GM18508 (cell line): ENCODE data around the gene ATP1B3.
"Not testable (repeated sequence)": the region's sequence is repeated elsewhere in the genome, so short reads cannot be mapped to it uniquely, and the experiment has no call there.

ENCODE experiments used
- ATAC-seq: cut with Tn5 transposase; IDR thresholded peaks from one replicate; pipeline ENCODE4 v1.9.1; 2021; ENCODE audit warnings: moderate number of reproducible peaks; ENCODE audit not compliant: insufficient read depth, unreplicated experiment

The ATP1B3 gene

DNA sequence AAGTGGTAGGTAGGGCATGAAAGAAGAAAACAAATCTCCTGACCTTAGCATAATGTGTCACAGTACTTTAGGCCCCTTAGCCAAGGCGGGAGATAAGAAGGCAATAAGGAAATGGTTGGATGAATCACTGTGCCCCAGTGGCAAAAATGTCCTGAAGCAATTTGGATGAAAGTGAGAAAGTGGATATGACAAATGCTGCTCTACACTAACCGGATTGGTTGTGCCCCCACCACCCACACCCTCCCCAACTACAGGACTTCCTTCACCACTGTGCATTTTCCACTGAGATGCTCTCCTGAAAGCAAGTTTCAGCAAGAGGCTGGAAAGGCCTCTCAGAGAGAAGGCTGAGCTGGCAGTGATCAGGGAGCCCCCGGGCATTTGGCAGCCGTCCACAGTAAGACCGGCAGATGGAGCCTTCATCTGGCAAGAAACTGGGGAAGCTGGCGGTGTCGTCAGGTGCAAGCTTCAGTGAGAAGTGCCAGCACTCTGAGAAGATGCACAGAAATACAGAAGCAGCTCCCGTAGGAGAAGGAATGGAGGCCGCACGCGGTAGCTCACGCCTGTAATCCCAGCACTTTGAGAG is 63.8 kb downstream of the ATP1B3 start:
- no peak for ATAC-seq

DNA sequence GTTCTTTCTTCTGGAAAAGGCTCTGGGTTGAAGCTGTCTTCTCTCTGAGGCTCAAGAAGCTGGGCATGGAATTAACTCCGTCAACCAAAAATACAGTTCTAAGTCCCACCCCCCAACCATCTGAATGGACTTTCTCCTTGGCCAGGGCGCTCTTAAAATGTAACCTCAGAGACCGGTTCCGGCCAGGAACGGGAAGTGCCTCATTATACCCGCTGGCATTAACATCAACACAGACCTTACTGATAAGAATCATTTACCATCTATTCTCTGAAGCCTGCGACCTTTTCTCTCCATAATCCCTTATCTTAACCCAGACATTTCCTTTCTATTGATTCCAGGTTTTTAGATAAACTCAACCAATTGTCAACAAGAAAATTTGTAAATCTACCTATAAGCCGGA is 64.7 kb downstream of the ATP1B3 start:
- ATAC-seq, result no peak

DNA sequence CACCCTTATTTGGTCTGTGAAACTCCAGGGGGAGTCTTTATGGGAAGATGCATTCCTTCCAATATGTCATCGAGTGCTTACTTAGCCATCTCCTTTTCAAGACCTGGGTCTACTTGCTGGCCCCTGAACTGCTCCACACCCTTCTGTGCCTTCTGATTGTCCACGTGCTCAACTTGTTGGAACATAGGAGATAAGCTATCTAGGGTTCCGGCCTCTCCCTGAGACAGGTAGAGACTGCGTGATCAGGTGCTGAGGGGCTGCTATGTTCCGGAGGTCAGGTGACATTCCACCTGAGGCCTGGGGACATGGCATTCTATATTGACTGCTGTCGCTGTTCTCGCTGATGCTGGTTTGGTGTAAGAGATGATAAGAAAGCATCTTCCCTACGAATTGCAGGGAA is 65.6 kb downstream of the ATP1B3 start:
- ATAC-seq, result no peak

DNA sequence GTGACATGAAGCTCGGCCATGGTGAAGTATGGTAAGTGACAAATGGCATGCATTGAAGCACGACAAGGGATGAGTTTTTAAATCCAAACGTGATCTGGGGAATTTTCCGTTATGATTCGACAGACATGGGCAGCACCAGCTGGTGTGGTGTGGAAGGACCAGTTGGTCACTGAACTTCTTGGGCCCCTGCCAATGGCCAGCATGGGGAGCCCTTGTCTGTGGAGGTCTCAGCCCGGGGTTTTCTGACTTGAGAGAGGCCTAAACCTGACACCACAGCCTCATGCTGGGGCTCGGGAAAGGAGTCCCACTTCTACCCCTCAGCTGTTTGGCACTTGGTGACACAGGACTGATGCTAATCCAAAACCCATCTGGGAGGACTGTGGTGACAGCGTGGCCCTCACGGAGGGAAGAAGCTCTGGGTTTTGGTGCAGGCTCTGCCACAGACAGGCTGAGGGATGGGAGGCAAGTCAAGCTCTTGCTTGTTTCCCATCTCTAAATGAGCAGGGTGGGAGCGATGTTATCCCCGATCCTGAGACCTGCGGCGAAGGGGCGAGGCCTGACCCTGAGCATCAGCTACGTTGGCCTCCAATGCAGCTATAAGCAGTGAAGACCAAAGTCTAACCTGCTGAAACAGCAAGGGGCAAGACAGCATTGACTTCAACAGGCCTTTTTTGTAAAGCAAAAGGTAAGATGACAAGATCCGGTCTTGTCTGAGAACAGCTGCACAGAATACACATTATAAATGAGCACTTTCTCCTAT is 69.5 kb downstream of the ATP1B3 start:
- no peak for ATAC-seq

DNA sequence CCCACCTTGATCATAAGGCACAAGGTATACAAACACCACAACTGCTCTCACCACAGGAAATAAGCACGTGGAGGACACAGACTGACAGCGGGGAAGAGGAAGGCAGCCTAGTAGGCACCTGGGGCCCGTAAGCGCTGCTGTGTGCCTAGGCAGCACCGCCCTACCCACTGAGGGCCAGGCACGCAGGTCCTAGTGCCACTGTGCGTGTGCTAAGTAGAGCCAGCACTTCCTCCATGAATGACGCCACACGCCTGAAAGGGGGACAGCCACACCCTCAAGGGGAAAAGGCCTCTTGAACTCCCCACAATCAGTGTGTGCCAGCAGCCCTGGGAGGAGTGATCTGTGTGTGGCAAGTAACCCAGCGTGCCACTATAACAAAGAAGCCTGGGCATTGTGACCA is 73.0 kb downstream of the ATP1B3 start:
- no peak for ATAC-seq

DNA sequence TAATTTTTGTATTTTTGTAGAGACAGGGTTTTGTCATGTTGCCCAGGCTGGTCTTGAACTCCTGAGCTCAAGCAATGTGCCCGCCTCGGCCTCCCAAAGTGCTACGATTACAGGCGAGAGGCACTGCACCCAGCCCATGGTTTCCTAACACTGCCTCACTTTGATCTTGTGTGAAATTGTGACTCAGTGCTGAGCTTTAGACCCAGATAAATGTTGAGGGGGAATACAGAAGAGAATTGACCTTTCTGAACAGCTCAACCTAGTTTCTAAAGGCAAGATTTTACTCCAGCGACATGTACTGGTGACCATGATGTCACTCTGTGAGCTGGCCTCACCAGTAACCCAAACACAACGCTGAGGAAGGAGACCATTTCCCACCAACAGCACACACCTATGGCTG is 73.5 kb downstream of the ATP1B3 start:
- ATAC-seq, result no peak

DNA sequence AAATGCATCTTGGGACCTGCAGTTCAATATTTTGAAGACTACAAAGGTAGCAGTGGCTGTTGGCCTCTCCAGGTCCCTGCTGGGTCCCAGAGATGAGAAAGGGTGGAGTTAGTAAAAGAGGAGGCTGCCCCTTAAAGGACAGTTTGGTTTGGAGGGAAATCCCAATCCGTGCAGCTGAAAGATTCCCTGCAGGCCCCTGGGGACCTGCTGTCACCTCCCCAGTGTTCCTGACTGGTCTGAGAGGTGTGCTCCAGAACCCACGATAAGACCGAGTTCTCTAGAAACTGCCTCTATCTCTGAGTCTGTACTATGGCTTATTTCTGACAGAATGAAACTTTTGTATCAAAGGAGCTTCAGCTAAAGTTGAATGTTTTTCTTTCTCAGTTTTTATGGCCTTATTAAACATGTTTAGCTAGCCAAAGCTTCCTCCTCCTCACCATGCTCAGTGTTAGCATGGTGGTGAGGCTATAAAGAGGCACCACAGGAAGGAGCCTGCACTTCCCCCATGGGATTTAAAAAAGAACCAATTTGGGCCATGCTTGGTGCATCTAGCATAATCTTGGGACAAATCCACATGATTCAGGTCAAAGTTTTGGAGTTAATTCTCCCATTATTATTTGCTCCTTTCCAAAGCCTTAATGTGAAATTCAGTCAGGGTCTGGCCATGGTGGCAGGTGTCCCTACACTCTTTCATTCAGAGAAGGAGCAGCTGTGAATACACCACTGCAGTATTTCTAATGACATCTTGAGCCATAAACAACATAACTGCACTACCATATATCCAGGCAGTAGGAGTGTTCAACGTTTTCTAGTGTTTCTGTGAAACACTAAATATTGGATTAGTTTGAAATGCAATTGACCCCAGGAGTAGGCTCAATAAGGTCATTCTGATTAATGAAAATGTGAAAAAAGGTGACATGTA is 74.4 kb downstream of the ATP1B3 start:
- ATAC-seq, result no peak

DNA sequence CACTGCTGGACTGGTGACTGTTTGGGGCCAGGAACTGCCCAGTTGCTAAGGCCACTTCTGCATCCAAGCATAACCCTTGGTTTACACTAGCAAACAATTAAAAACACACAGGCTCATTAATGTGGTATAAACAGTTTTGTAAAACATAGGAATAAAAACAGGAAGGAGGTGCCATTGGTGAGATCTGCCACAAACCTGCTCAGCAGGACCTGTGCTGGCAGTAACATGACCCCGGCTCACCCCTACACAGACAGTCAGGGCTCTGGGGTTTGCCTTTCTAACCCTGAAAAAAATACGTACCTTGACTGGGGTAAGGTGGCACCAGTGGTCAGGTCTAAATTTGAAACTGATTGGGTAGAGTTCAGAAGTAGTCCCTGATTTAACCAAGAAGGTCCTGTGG is 76.2 kb downstream of the ATP1B3 start:
- ATAC-seq, result no peak

DNA sequence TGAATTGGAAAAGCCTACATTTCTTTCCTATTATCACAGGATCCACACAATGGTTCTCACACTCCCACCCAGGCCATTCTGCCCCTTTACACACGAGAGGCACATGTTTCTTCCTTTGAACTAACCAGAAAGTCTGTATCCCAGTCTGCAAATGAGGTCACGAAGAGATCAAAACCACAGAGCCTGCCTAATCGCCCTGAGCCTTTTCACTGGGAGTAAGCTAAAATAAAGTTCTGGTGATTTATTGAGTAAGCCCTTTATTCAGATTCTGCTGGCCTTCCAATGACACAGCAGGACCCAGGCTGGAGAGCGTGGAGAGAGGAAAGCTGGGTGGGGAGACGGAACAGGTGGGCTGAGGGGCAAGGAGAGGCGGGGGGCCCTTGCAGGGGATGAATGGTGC is 78.7 kb downstream of the ATP1B3 start:
- ATAC-seq, result no peak

DNA sequence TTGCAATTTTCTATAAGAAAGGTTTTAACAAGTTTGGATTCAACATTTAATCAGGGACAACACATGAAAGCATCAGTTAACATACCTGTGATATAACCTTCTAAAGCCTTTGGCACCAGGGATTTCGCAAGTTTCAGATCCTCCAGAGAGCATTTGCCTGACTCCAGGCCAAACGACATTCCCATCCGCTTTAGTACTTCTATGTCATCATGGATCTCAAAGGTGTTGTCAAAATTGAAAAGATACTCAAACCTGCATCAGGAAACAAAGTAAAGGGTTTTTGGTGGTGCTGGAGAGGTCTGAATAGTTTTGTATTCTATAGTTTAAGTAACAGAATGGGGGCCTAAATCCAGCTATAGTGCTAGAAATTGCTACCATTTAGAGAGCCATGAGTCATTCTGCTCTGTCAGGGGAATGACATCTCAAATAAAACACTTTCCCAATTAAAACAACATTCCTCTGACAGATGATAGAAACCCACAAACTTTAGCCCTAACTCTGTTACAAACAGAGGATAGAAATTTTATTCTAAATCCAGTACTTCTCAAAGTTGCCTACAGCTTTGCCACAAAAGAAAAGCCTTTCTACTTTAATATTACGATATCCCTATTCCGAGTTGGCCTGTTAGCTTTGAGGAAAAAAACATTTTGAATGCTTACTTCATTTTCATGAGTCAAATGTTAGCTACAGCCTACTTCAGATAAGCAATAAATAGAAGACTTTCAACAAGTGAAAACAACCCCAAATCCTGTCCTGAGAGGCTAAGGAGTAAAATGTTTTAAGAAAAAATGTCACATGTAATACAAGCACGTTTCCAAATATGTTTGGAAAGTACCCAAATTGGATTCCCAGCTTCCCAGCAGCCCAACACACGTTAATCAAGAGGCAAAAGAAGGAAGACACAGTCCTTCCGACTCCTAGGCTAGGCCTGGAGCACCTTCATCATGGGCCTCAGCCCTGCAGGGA is 83.4 kb downstream of the ATP1B3 start:
- ATAC-seq, result no peak

DNA sequence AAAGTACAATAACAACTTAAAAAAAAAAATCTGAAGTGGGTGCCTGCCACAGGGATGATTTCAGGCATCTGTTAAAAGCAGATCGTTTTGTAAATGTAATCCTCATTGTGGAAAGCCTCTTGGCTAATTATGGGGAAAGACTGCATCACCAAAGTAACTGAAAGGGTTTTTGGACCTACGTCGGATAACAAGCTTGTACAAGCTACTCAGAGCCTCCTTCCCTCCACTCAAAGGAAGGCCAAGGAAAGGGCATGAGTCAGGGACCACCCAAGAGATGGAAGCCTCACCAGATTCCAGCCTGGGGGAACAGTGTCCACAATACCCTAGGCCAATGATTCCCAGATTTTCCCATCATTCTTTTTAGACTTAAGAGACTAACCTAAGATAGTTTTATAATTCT is 84.3 kb downstream of the ATP1B3 start:
- no peak for ATAC-seq

DNA sequence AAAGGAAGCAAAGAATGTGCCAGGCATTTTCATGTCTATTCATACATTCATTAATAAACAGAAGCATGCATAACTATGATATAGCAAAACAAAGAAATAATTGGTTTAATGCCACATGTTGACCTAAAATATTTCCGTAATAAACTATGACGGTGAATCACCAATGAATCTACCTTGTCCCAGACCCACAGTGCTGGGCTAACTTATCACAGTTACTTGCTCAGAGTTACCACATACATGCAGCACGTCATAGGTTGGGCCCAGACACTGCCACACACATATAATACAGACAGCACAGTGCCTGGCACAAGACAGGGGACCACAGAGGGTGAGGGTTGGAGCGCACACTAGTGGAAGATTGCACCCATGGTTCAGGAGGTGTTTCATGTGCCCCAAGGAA is 86.9 kb downstream of the ATP1B3 start:
- ATAC-seq, result no peak

DNA sequence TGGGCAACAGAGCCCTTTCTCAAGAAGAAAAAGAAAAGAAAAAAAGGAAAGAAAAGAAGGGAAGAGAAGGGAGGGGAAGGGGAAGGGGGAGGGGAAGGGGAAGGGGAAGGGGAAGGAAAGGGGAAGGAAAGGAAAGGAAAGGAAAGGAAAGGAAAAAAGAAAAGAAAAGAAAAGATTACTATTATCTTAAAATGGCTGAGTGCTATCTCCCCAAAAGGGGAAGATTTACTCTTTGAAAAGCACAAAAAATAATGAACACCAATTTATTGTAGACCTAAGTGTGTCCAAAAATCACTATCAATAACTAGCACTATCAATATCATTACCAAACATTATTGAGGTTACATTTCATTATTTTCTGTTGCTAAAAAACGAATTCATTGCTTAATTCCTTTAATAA is 89.0 kb downstream of the ATP1B3 start:
- no peak for ATAC-seq

DNA sequence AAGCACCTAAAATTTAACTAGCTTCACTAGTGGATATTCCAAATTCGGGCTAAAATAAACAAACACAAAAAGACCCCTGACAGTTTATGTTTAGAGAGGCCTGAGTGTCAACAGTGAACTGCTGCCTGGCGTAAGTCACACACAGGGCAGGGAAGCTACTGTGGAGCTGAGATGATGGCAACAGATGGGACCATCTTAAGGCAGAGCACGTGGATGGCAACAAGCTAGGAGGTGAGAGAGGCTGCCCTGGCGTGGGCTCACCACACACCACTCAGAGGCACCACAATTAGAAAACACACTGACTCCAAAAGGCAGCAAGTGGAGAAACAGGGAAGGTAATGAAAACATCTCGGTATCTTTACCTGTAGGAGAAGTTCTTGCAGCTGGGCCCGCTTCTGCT is 93.3 kb downstream of the ATP1B3 start:
- ATAC-seq, result no peak

DNA sequence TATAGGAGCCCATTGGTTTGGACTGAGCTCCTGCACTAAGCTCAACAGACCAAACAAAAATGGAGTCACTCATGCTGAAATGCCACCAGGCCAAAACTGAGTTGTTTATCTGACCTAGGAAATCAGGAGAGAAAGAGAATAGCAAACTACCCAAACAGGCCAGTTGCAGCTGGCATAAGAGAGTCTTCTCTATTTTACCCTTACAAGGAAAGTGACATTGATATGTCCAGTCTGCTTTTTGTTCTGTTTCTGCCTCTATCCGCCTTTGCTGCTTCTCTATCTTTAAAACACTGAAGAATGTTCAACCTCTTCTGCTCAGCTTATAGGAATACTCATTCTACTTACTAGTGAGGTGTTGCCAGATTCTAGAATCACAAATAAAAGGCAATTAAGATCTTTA is 95.1 kb downstream of the ATP1B3 start:
- ATAC-seq, result no peak

DNA sequence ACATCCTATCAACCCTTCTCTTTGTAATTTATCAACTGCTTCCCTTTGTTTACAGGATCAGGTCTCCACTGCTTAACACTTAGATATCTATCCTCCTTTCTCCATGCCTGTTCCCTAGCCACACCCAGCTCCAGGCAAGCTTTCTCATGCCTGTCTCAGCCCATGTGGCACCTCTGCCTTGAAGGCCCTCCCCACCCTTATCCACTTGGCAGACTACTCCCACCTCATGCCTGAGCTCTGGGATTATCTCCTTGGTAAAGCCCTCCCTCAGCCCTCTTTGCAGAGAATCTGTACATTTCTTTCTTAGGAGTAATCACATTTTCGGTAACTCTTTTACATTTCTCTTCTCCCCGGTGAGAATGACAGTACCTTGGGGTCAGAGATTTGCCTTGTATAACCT is 96.0 kb downstream of the ATP1B3 start:
- no peak for ATAC-seq

DNA sequence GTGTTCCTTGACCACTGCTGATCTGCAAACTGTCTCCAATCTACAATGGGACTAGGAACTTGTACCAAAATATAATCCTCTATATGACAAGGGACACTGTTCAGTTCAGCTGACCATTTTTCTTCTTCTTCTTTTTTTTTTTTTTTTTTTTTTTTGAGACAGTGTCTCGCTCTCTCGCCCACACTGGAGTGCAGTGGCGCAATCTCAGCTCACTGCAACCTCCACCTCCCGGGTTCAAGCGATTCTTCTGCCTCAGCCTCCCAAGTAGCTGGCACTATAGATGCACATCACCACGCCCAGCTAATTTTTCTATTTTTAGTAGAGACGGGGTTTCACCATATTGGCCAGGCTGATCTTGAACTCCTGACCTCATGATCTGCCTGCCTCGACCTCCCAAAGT is 98.3 kb downstream of the ATP1B3 start:
- not testable (repeated sequence) for ATAC-seq
